ENCODE results near the gene ADCY1.
"Not testable (repeated sequence)": the region's sequence is repeated elsewhere in the genome, so short reads cannot be mapped to it uniquely, and the experiment has no call there.

ADCY1 gene

DNA sequence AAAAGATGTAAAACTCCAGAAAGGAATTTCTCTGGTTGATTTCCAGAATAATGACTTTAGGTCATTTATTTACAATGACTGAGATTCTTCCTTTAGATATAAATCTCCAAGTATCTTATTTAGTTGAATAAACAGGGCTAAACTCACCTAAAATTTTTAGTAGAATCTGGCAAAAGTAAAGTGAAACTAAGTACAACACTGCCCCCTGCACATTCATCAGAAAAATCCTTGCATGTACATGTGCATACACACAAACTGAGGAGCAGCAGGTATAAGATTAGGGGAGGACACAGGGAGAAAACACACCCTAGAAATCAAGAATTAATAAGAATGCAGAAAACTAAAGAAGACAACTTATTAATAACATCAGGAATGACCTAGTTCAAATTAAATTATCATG, 174.8 kb downstream of the ADCY1 start:
- TF ChIP-seq, protein P1, sequence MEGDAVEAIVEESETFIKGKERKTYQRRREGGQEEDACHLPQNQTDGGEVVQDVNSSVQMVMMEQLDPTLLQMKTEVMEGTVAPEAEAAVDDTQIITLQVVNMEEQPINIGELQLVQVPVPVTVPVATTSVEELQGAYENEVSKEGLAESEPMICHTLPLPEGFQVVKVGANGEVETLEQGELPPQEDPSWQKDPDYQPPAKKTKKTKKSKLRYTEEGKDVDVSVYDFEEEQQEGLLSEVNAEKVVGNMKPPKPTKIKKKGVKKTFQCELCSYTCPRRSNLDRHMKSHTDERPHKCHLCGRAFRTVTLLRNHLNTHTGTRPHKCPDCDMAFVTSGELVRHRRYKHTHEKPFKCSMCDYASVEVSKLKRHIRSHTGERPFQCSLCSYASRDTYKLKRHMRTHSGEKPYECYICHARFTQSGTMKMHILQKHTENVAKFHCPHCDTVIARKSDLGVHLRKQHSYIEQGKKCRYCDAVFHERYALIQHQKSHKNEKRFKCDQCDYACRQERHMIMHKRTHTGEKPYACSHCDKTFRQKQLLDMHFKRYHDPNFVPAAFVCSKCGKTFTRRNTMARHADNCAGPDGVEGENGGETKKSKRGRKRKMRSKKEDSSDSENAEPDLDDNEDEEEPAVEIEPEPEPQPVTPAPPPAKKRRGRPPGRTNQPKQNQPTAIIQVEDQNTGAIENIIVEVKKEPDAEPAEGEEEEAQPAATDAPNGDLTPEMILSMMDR (IDR thresholded peaks at IDR 0.05; ENCODE audit: control insufficient read depth, extremely low read depth, insufficient read depth), result peak; percentile 37
- H3K4me3 ChIP-seq (ENCODE audit: low read depth, low read length); DNase-seq (ENCODE audit: low read depth): not testable (repeated sequence)

DNA sequence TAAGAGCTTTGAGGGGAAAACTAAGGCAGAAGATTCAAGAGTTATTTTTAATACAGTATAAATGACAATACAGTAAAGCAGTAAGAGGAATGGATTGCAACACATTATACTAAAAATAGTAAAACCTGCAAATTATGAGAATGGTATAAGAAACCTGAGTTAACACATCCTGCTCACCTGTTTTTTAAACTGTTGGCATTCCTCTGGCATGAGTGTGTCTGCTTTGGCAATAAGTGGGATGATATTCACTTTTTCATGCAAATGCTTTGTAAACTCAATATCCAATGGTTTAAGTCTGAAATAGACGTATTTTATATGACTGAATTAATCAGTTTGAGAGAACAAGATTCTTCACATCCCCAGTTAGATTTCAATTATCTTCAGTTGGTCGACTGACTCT, 177.2 kb downstream of the ADCY1 start:
- H3K4me3 ChIP-seq (ENCODE audit: low read depth, low read length); DNase-seq (ENCODE audit: low read depth): not testable (repeated sequence)

DNA sequence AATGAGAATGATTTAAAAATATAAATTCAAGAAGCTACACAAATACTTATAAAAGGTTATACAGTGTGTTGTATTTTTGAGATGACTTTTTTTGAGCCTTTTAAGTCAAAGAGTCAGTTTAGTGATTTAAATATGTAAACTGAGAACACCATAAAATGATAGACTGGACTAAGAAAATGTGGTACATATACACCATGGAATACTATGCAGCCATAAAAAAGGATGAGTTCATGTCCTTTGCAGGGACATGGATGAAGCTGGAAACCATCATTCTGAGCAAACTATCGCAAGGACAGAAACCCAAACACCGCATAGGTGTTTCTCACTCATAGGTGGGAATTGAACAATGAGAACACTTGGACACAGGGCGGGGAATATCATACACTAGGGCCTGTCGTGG, 182.2 kb downstream of the ADCY1 start:
- H3K4me3 ChIP-seq (ENCODE audit: low read depth, low read length); DNase-seq (ENCODE audit: low read depth): not testable (repeated sequence)

- not testable (repeated sequence) for DNase-seq (ENCODE audit: low read depth)
- TF ChIP-seq, protein P1 (IDR thresholded peaks at IDR 0.05; ENCODE audit: control insufficient read depth, extremely low read depth, insufficient read depth), result peak; percentile 21; the same call in 1 of the 2 replicates
These were observed 182.6 kb downstream of the ADCY1 start for GRCh38 chr7:45756757-45757156.

DNA sequence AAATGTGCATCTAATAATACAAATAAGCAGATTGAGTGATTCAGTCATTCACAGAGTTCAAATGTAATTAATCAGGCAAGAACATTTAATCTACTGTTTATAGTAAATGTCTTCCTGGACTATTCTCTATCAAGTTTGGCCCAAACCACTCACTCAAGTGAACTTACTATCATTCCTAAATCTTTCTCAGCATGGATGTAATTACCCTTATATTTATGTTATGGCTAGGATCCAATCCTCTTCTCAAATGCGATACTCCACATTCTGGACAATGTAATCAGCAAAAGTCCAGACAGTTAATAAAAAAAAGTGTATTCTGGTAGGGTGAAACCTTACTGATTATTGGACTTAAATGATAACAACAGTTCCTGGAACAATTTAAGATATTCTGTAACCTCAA, 185.3 kb downstream of the ADCY1 start:
- DNase-seq (ENCODE audit: low read depth); H3K4me3 ChIP-seq (ENCODE audit: low read depth, low read length): not testable (repeated sequence)

More at GRCh38 chr7:45756757-45757156, 182.6 kb downstream of the ADCY1 start:
- H3K4me3 ChIP-seq (ENCODE audit: low read depth, low read length), result not testable (repeated sequence)

GRCh38 chr7:45761545-45762205, 187.5 kb downstream of the ADCY1 start:
- DNase-seq (ENCODE audit: low read depth); H3K4me3 ChIP-seq (ENCODE audit: low read depth, low read length): not testable (repeated sequence)

- not testable (repeated sequence) for H3K4me3 ChIP-seq (ENCODE audit: low read depth, low read length); DNase-seq (ENCODE audit: low read depth)
These were observed 188.2 kb downstream of the ADCY1 start for GRCh38 chr7:45762225-45762994.

DNA sequence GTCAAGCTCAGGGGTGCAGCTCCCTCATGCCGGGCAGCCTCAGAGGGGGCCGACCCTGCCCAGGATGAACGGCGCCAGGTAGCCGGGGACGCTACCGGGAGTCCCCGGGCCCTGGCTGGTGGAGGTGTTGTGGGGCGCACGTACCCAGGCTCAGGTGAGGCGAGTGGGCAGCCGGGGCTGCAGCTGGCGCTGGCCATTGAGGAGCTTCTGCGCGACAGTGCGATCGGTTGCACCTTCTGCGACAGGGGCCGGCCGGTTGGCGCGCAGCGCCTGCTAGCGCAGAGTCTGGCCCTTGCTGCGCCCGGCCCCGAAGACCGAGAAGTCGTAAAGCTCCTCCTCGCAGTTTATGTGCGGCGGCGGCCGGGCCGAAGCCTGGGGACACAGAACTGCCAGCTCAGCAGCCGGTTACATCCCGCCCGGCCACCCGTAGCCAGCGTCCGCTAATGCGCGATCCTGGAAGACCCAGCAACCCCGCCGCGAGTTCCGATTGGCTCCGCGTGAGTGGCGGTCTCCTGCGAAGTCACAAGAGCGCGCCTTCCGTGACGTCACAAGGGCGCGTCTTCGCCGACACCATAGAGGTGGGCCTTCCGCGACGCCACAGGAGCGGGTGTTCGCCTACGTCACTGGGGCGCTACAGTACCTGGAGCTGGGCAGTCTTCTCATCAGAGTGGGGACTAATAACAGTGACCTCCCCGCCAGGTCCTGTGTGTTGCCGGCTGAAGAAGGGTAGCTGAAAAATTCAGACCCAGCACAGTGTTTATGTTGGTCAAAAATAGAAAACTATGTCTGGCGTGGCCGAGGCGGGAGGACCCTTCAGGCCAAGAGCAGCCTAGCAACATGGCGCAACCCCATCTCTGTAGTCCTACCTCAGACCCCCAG, 194.6 kb downstream of the ADCY1 start:
- DNase-seq (ENCODE audit: low read depth), result peak; percentile 91
- TF ChIP-seq, protein P1 (IDR thresholded peaks at IDR 0.05; ENCODE audit: control insufficient read depth, extremely low read depth, insufficient read depth), result 0 out of 2 replicates have a peak, but pooled peaks have one; percentile 7
- peak overlapping the region; percentile 66 for H3K4me3 ChIP-seq (ENCODE audit: low read depth, low read length)

GRCh38 chr7:45769626-45770025, 195.5 kb downstream of the ADCY1 start:
- DNase-seq (ENCODE audit: low read depth), result not testable (repeated sequence)
- peak overlapping the region; percentile 66 for H3K4me3 ChIP-seq (ENCODE audit: low read depth, low read length)
